NCI-H748 treated with DMSO at 0.1 percent for 48 hours (cell line): Measurements from ENCODE around the gene LY6G5B.

Source experiments
- DNase-seq: peaks from one replicate; lab custom pipeline; 2025; lab: John Stamatoyannopoulos, UW

Gene LY6G5B

GRCh38 chr6:31663126-31663960, 6.4 kb upstream of the LY6G5B start:
- DNase-seq: no peak

- DNase-seq: no peak
These were observed 5.6 kb upstream of the LY6G5B start for GRCh38 chr6:31663961-31664789.

- DNase-seq: peak; percentile 91
These were observed 4.8 kb upstream of the LY6G5B start, which contains the start of gene GPANK1 for GRCh38 chr6:31664790-31665500. Gene GPANK1, minus strand, starts transcription at chr6:31664997. Its CDS starts 519 bp downstream, at chr6:31664478.

- peak; percentile 99 for DNase-seq
These were observed 4.1 kb upstream of the LY6G5B start, which contains the start of gene CSNK2B for GRCh38 chr6:31665501-31666336. Gene CSNK2B, plus strand, starts transcription at chr6:31666080. Its CDS starts 752 bp downstream, at chr6:31666832.

- DNase-seq: no peak
These were observed 3.3 kb upstream of the LY6G5B start for GRCh38 chr6:31666337-31666965.

- no peak for DNase-seq
These were observed 6.6 kb downstream of the LY6G5B start for GRCh38 chr6:31676322-31676903.

- no peak for DNase-seq
These were observed 7.1 kb downstream of the LY6G5B start for GRCh38 chr6:31676904-31677303.

GRCh38 chr6:31677955-31678354, 8.2 kb downstream of the LY6G5B start:
- no peak for DNase-seq

GRCh38 chr6:31680226-31681134, 10.7 kb downstream of the LY6G5B start, which contains the start of gene LY6G5C:
Gene LY6G5C, minus strand, starts transcription at chr6:31681067. Its CDS starts 694 bp downstream, at chr6:31680373.
- peak; percentile 95 for DNase-seq

- DNase-seq: peak; percentile 68
These were observed 11.4 kb downstream of the LY6G5B start for GRCh38 chr6:31681135-31681671.

- no peak for DNase-seq
These were observed 13.8 kb downstream of the LY6G5B start for GRCh38 chr6:31683591-31683990.

GRCh38 chr6:31686483-31686882, 16.7 kb downstream of the LY6G5B start:
- no peak for DNase-seq

GRCh38 chr6:31687321-31687720, 17.5 kb downstream of the LY6G5B start:
- DNase-seq: no peak

- no peak for DNase-seq
These were observed 18.3 kb downstream of the LY6G5B start for GRCh38 chr6:31687860-31688693.

- no peak for DNase-seq
These were observed 19.7 kb downstream of the LY6G5B start for GRCh38 chr6:31689249-31690110.

GRCh38 chr6:31690231-31691077, 20.7 kb downstream of the LY6G5B start:
- no peak for DNase-seq
